HepG2 (cell line): Measurements from ENCODE around the gene FMC1.

Source experiments
- ATM ChIP-seq: fragments of 450-650 bp; IDR thresholded peaks from 2 replicates; pipeline ENCODE4 v1.7.1; 2017; ENCODE audit warnings: mild to moderate bottlenecking, borderline replicate concordance
- EZH2 ChIP-seq: conservative IDR thresholded peaks from 2 replicates; pipeline ENCODE4 v1.6.1; 2012; ENCODE audit warnings: mild to moderate bottlenecking, low read depth, low read length, moderate library complexity
- NR2C2 ChIP-seq: sonication (generic); formaldehyde crosslinking; IDR thresholded peaks from 2 replicates; pipeline ENCODE4 v1.4.0; 2020; ENCODE audit warnings: missing genetic modification reagents, mild to moderate bottlenecking, moderate library complexity, borderline replicate concordance
- TAF15 ChIP-seq: fragments of 200-400 bp; formaldehyde crosslinking; IDR thresholded peaks from one replicate; pipeline ENCODE4 v1.6.1; 2018; ENCODE audit warnings: mild to moderate bottlenecking, low read depth, low read length; ENCODE audit not compliant: poor library complexity, severe bottlenecking
- ZC3H4 ChIP-seq: sonication (generic); formaldehyde crosslinking; IDR thresholded peaks from 2 replicates; pipeline ENCODE4 v1.4.0; 2020; ENCODE audit warnings: missing genetic modification reagents, borderline replicate concordance
- ZNF274 ChIP-seq: sonication (generic); formaldehyde crosslinking; IDR thresholded peaks from 2 replicates; pipeline ENCODE4 v1.5.1; 2020; ENCODE audit warnings: mild to moderate bottlenecking, missing genetic modification reagents
- ZNF543 ChIP-seq: sonication (generic); formaldehyde crosslinking; IDR thresholded peaks from 2 replicates; pipeline ENCODE4 v1.4.0; 2020; ENCODE audit warnings: mild to moderate bottlenecking, missing genetic modification reagents
- ZNF556 ChIP-seq: sonication (generic); formaldehyde crosslinking; IDR thresholded peaks from 2 replicates; pipeline ENCODE4 v1.4.0; 2020; ENCODE audit warnings: mild to moderate bottlenecking, missing genetic modification reagents, borderline replicate concordance
- ZNF615 ChIP-seq: sonication (generic); formaldehyde crosslinking; IDR thresholded peaks from 2 replicates; pipeline ENCODE4 v1.5.0; 2020; ENCODE audit warnings: mild to moderate bottlenecking, missing genetic modification reagents, borderline replicate concordance

- no peak for TF ChIP-seq ZNF615 (CRISPR knock-in tag)
- TF ChIP-seq TAF15, result no peak
- no peak for TF ChIP-seq EZH2
- no peak for TF ChIP-seq NR2C2 (CRISPR knock-in tag)
- no peak for TF ChIP-seq ATM
- no peak for TF ChIP-seq ZC3H4 (CRISPR knock-in tag)
- TF ChIP-seq ZNF556 (CRISPR knock-in tag), result no peak
- no peak for TF ChIP-seq ZNF274 (CRISPR knock-in tag)
- no peak for TF ChIP-seq ZNF543 (CRISPR knock-in tag)
These were observed 24.2 kb downstream of the FMC1 start for GRCh38 chr7:139365336-139365735.
